Stimulated activated CD4-positive, alpha-beta T cell treated with anti-CD3 and anti-CD28 coated beads, Interleukin-12 subunit alpha, Interleukin-12 subunit beta, amount 100 ng/mL, for 4 hours (primary cell): ENCODE data around the gene PSMD13.

Experiments
- DNase-seq: peaks from one replicate; pipeline ENCODE4 v3.0.0-alpha.2; 2020

PSMD13 gene

DNA sequence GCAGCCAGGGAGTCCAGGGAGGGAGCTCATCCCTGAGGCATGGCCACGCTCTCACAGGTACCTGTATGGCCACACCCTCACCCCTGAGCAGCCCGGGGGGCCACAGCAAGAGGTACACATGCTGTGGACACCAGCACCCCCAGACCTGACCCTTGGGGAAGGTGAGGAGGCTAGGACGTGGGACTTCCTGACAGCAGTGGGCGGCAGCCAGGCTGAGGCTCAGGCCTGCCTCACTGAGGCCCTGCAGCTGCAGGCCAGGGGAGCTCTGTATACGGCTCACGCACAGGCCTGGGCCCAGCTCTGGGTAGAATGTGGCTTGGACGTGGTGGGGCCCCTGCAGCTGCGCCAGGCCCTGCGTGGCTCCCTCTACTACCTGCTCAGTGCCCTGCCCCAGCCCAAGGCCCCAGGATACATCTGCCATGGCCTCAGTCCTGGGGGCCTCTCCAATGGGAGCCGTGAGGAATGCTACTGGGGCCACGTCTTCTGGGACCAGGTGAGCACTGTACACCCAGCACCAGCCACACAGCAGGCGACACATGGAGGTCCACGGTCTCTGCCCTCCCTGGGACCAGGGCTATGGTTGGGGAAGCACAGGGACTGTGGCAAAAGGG is 54.0 kb downstream of the PSMD13 start:
- DNase-seq: no peak

DNA sequence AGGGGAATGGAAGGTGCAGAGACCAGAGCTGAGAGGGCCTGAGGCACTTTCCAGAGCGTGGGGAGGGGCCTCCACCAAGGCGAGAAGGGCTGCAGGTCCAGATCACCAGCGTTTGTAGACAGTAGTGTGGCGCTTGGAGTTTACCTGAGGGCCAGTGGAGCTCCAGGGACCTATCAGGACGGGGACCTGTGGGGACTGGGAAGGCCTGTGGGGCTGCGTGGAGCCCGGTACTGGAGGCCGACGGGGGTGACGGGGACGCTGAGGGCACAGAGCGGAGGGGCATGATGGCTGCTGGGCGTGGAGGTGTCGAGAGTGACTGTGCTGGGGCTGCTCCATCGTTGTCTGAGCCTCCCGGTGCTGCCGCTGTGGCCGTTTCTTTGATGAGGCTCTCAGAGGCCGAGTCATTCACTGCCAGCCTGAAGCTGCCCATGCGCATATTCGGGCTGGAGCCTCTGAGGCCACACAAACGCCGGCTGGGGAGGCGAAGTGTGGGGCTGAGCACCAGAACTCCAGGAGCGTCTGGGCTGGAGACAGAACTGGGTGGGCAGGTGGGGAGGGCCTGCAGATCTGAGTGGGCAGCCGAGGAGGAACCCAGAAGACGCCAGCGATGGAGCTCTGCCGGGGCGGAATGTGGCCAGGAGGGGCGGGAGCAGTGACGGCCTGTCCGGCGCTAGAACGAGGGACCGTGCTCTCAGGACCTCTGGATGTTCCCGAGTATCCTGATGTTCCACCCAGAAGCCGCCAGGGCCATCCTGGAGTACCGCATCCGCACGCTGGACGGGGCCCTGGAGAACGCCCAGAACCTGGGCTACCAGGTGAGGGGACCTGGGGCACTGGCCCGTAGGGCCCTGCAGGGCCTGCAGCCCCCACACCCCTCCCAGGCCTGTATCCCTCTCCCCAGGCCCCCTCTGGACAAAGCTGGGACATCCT is 54.8 kb downstream of the PSMD13 start:
- DNase-seq: no peak

DNA sequence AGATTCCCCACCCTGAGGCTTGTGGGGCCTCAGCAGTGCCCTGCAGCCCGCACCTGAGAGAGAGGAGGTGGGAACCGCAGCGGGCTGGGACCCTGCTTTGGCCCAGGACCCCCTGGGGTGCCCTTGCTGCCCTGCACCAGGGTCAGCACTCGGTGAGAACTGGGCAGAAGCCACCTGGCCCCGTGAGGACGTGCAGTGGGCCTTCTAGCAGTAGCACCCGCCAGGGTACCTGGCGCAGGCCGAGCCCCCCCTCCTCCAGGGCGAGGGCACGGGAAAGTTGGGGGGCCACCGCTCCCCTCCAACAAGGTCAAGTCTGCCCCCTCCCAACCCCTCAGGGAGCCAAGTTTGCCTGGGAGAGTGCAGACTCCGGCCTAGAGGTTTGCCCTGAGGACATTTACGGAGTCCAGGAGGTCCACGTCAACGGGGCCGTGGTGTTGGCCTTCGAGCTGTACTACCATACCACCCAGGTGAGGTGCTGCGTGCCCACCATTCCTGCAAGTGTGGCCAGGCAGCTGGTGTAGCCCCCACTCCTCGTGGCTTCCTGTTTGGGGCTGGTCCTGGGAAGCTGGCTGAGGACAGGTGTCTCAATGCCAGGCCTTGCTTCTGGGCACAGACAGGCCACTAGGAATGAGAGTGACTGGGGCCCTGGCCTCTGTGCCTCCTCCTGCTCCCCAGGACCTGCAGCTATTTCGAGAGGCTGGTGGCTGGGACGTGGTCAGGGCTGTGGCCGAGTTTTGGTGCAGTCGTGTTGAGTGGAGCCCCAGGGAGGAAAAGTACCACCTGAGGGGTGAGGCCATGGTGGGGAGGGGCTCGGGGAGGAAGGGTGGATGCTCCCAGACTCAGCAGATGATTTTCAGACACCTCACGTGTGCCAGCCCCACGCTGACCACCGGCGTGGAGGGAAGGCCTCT is 55.7 kb downstream of the PSMD13 start:
- DNase-seq: no peak

DNA sequence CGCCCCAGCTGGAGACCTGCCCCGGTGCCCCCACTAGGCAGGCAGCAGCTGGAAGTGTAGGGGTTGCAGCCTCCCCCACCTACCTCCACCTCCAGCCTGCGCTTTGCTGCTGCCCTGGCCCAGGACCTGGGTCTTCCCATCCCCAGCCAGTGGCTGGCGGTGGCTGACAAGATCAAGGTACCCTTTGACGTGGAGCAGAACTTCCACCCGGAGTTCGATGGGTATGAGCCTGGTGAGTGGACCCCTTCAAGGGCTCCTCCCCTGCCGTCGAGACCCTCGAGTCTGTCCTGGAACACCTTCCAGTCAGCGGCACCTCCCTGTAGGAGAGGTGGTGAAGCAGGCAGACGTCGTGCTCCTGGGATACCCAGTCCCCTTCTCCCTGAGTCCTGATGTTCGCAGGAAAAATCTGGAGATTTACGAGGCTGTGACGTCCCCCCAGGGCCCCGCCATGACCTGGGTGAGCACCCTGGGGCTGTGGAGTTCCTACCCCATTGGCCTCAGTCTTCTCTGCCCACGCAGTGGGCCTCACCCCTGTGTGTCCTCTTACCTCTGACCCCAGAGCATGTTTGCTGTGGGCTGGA is 56.6 kb downstream of the PSMD13 start:
- no peak for DNase-seq

DNA sequence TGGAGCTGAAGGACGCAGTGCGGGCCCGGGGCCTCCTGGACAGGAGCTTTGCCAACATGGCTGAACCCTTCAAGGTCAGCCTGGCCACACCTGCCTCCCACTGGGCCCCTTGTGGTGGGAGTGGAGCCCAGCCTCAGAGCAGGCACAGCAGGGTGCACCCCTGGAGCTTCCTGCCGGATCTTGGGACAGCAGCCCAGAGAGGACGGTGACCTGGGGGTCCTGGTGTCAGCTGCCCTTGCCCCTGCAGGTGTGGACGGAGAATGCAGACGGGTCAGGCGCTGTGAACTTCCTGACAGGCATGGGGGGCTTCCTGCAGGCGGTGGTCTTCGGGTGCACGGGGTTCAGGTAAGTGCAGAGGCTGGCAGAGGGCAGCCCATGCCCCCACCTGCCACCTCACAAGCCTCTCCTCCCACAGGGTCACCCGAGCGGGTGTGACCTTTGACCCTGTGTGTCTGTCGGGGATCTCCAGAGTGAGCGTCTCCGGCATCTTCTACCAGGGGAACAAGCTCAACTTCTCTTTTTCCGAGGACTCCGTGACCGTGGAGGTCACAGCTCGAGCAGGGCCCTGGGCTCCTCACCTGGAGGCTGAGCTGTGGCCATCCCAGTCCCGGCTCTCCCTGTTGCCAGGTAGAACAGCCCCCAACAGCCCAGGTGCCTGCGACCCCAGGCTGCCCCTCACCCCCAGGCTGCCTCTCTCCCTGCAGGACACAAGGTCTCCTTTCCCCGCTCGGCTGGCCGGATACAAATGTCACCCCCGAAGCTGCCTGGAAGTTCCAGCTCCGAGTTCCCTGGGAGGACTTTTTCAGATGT is 57.3 kb downstream of the PSMD13 start:
- DNase-seq: no peak

DNA sequence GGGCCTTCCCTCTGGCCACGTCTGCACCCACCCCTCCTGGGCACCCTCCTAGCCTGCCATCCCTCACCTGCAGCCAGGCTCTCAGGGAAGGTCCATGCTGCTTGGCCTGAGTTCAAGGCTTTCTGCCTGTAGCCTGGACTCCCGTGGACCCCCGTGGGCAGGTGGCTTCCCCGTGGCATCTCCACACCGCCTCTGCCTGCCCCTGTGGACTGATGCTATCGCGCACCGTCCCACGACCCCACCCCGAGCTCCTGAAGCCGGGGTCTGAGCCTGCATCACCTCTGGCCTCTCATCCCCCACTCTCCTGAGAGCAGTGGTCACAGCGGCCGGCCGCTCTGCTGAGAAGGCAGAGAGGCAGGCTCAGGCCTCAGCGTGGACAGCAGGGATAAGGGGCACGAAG is 58.0 kb downstream of the PSMD13 start:
- DNase-seq: no peak

- DNase-seq: no peak
Observed at GRCh38 chr11:295351-296170, 58.8 kb downstream of the PSMD13 start.

DNA sequence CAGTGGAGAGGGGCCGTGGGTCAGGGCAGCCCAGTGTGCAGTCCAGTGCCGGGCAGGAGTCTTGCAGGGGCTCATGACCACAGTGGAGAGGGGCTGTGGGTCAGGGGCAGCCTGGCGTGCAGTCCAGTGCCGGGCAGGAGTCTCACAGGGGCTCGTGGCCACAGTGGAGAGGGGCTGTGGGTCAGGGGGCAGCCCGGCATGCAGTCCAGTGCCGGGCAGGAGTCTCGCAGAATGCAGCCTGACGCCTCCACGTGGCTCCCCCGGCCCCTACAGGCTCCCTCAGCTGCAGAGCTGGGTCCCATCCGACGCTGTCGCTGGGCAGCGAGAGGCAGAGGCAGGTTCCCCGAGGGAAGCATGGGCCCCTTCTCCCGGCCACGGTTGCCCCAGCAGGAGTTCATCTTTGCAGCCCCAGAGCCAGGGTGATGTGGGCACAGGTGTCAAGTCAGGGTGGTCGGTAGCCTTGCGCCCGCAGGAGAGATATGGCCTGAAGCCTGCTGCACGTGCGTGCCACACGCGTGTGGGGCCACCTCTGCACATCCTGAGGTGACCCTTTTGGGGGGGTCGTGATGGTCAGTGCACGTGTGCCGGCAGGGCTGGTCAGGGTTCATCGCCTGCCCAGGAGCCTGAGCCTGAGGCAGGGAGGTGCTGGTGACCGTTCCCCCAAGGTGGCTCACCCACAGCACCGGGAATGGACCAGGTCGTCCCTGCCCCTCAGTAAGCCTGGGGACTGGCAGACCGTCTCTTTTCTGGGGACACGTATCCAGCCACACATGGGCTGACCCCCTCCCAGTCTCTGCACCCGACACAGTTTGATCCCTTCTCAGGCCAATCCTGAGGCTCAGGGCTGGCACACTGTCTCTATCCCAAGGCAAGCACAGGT is 59.6 kb downstream of the PSMD13 start:
- no peak for DNase-seq

GRCh38 chr11:297051-297585 is 60.3 kb downstream of the PSMD13 start:
- no peak for DNase-seq

GRCh38 chr11:297586-298405 is 61.0 kb downstream of the PSMD13 start:
- DNase-seq: no peak

GRCh38 chr11:298406-299065 is 61.8 kb downstream of the PSMD13 start:
- DNase-seq: no peak

DNA sequence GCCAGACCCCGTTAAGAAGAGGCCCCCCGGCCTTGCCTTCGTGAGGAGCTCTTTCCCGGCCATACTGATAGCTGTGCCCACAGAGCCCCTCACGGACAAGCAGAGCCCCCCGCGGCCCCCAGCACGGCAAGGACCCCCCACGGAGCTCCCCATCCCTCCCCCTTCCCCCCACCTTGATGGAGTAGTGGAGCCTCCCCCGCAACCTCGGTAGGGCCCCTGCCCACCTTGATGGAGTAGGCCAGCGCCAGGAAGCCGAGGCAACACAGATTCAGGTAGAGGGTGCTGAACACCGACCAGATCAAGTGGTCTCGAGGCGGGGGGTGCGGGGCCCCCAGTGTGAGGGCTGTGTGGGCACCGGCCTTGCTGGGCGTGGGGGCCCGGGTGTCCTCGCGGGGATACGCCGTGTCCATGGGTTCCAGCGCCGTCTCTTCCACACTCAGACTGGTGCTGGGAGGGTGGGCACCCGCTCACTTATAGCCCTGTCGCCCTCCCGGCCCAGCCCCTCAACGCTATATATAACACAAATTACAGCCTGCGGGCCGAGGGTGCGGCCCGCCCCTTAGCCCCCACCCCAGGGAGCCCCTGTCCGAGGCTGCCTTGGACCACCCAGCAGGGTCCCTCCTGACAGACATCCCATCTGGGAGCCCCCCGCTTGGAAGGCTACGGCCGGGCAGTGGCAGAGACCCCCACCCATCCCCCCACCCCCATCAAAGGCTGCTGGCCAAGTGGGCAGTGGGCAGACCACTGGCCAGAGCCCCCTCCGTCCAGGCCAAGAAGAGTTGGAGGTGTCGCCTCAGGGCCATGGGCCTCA is 62.5 kb downstream of the PSMD13 start, which contains the start of gene IFITM5:
Gene IFITM5, minus strand, starts transcription at position 446 of the 811 bp plus-strand sequence. Its CDS starts 36 bp downstream, at position 410.
- no peak for DNase-seq

DNA sequence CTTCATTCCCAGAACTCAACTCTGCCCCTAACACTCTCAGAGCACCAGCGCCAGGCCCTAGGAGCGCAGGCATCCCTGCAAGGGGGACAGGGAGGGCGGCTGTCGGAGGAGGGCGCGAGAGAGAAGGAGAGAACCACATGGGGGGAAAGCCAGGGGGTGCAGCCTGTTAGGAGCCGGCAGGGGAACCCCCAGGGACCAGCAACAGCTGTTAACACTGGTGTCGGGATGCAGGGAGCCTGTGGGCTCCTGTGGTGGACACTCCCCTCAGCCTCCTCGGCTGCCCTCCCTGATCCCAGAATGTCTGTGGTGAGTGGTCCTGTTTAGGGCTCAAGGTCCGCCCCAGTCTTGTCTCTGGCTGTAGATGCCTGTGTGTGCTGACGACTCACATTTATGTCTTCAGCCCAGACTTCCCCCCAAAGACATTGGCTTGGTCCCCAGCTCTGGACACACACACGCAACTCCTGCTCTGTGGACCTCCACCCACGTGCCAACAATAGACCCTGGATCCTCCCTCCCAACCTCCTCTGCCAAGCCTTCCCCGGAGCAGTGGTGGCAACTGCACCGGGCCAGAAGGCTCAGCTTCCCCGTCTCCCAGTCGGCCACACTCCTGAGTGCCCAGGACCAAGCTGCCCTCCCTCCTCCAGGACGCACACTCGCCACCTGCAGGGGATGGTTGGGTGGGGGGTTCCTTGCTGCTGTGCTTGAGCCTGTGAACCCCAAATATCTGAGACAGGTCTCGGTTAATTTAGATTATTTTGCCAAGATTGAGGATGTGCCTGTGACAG is 63.4 kb downstream of the PSMD13 start:
- DNase-seq: no peak
